PC-3 (cell line): ENCODE results near the gene POLD2. TPM values are rescaled to one million over a fixed set of nuclear protein-coding genes. Genes with fewer than 3 reads are reported as not detected.
A peak's percentile ranks its signal among the peaks of the same experiment; 100 is the strongest.

Experiments
- ATAC-seq: fragments of 200-7000 bp; cut with Tn5 transposase; 2 replicates; pipeline ENCODE4 v1.9.1; 2020; ENCODE audit warnings: mild to moderate bottlenecking, moderate library complexity
- BruUV-seq: library from RNA; stranded (reverse); fragments of 400-500 nt; replicated peaks from 2 replicates; lab custom pipeline; 2021; lab: Mats Ljungman, UMichigan
- CTCF ChIA-PET: fragments of 300-600 bp; sonication (Branson Sonifier 250); formaldehyde crosslinking; loops from one replicate; lab custom pipeline; 2022; ENCODE audit warnings: antibody characterized with exemption; lab: Charles Lee
- POLR2A ChIA-PET: fragments of 300-600 bp; sonication (Branson Sonifier 250); formaldehyde crosslinking; loops from one replicate; lab custom pipeline; 2022; ENCODE audit warnings: antibody characterized with exemption; ENCODE audit not compliant: unreplicated experiment; lab: Charles Lee
- DNase-seq: peaks from one replicate; pipeline ENCODE4 v3.0.0-alpha.2; 2015
- H2AFZ ChIP-seq: fragments of 300-600 bp; sonication (generic); 2 replicates; pipeline ENCODE4 v1.6.0; 2016; ENCODE audit warnings: antibody characterized with exemption, low read length
- H3F3A ChIP-seq: fragments of 300-600 bp; sonication (generic); one replicate; pipeline ENCODE4 v1.6.0; 2017; ENCODE audit warnings: antibody characterized with exemption, low read length, control low read depth, mild to moderate bottlenecking; ENCODE audit not compliant: unreplicated experiment
- H3K27ac ChIP-seq: fragments of 300-600 bp; sonication (generic); 2 replicates; pipeline ENCODE4 v1.5.1; 2016; ENCODE audit warnings: mild to moderate bottlenecking, low read length
- H3K27me3 ChIP-seq: fragments of 300-600 bp; sonication (generic); 2 replicates; pipeline ENCODE4 v1.6.1; 2016; ENCODE audit warnings: low read length, mixed read lengths
- H3K36me3 ChIP-seq: fragments of 300-600 bp; sonication (generic); 2 replicates; pipeline ENCODE4 v1.6.1; 2016; ENCODE audit warnings: low read depth, mixed run types, low read length, mixed read lengths
- H3K4me1 ChIP-seq: fragments of 300-600 bp; sonication (generic); 2 replicates; pipeline ENCODE4 v1.5.1; 2016; ENCODE audit warnings: low read length; ENCODE audit not compliant: insufficient read depth
- H3K4me2 ChIP-seq: fragments of 300-600 bp; sonication (generic); 2 replicates; pipeline ENCODE4 v1.6.0; 2016; ENCODE audit warnings: low read length
- H3K4me3 ChIP-seq: fragments of 300-600 bp; sonication (generic); 2 replicates; pipeline ENCODE4 v1.5.1; 2016; ENCODE audit warnings: mild to moderate bottlenecking, low read length, mixed read lengths
- H3K79me2 ChIP-seq: fragments of 300-600 bp; sonication (generic); 2 replicates; pipeline ENCODE4 v1.6.1; 2017; ENCODE audit warnings: low read length, mixed read lengths
- H3K9ac ChIP-seq: fragments of 300-600 bp; sonication (generic); 2 replicates; pipeline ENCODE4 v1.6.0; 2016; ENCODE audit warnings: mild to moderate bottlenecking, low read length
- H3K9me2 ChIP-seq: fragments of 300-600 bp; sonication (generic); replicated peaks from 2 replicates; pipeline ENCODE4 v1.6.1; 2016; ENCODE audit warnings: mixed run types, low read length, mixed read lengths
- H3K9me3 ChIP-seq: fragments of 300-600 bp; sonication (generic); 2 replicates; pipeline ENCODE4 v1.6.1; 2016; ENCODE audit warnings: low read length, mixed read lengths
- H4K20me1 ChIP-seq: fragments of 300-600 bp; sonication (generic); 2 replicates; pipeline ENCODE4 v1.6.1; 2016; ENCODE audit warnings: low read length, mixed read lengths
- EZH2 ChIP-seq: fragments of 300-600 bp; sonication (generic); IDR thresholded peaks from one replicate; pipeline ENCODE4 v1.6.1; 2017; ENCODE audit warnings: antibody characterized with exemption, mild to moderate bottlenecking, low read length; ENCODE audit not compliant: unreplicated experiment
- EZH2phosphoT487 ChIP-seq: fragments of 300-600 bp; sonication (generic); IDR thresholded peaks from 2 replicates; pipeline ENCODE4 v1.6.1; 2018; ENCODE audit warnings: mild to moderate bottlenecking, antibody characterized with exemption, low read length, borderline replicate concordance
- intact Hi-C: fragments of 100-400 bp; cut with micrococcal nuclease; formaldehyde crosslinking; loops from 2 replicates; pipeline ENCODE4 v1.9.0; 2023
- total RNA-seq: library from RNA; depleted of rRNA; stranded (reverse); fragments of >200 nt; gene quantifications from 2 replicates; pipeline ENCODE4 v1.2.3, GENCODE V29; 2014
- TF ChIP-seq, protein P1 (sequence below): fragments of 300-600 bp; sonication (generic); conservative IDR thresholded peaks from 2 replicates; pipeline ENCODE4 v1.5.1; 2017; ENCODE audit warnings: antibody characterized with exemption, low read depth, mild to moderate bottlenecking, low read length

POLD2 gene
- total RNA-seq, 1 experiment from 2014 or later, result 224 TPM

DNA sequence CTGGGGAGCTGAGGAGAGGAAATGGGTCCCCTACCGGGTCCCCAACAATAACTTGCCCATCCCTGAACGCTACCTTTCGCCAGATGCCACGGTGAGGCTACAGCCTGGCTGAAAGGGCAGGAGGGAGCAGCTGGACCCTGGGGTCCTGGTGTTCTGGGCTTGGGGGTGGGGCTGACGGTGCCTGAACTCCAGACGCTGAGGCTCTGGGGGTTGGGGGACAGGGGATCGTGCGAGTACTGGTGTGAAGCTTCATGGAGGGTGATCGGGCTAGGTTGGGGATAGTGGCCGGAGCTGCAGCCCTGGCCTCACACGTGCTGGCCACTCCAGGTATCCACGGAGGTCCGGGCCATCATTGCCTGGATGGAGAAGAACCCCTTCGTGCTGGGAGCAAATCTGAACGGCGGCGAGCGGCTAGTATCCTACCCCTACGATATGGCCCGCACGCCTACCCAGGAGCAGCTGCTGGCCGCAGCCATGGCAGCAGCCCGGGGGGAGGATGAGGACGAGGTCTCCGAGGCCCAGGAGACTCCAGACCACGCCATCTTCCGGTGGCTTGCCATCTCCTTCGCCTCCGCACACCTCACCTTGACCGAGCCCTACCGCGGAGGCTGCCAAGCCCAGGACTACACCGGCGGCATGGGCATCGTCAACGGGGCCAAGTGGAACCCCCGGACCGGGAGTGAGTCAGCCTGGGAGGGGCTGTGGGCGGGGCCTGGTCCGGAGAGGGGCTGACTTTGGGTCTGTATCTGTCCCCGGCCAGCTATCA, 10.9 kb downstream of the POLD2 start:
- BruUV-seq, result no TSS peak

DNA sequence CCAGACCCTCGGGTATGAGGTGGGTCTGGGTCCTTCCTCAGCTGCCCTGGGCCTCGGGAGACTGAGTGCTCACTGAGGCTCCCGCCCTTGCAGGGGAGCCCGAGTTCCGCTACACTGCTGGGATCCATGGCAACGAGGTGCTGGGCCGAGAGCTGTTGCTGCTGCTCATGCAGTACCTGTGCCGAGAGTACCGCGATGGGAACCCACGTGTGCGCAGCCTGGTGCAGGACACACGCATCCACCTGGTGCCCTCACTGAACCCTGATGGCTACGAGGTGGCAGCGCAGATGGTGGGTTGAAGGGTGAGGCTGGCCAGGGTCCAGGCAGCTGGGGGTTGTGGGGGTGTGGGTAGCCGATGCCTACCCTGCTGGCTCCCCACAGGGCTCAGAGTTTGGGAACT, 11.6 kb downstream of the POLD2 start:
- H3K9me3 ChIP-seq, result no peaks in the 10 kb centered on the region
- H3K27me3 ChIP-seq, result no peaks in the 10 kb centered on the region
- H4K20me1 ChIP-seq, result no peaks in the 10 kb centered on the region
- H3K9me2 ChIP-seq, result no peaks in the 10 kb centered on the region
- H3K79me2 ChIP-seq, result no peaks in the 10 kb centered on the region
- no peaks in the 10 kb centered on the region for H3F3A ChIP-seq
- BruUV-seq, result no TSS peak
- TF ChIP-seq, protein P1, sequence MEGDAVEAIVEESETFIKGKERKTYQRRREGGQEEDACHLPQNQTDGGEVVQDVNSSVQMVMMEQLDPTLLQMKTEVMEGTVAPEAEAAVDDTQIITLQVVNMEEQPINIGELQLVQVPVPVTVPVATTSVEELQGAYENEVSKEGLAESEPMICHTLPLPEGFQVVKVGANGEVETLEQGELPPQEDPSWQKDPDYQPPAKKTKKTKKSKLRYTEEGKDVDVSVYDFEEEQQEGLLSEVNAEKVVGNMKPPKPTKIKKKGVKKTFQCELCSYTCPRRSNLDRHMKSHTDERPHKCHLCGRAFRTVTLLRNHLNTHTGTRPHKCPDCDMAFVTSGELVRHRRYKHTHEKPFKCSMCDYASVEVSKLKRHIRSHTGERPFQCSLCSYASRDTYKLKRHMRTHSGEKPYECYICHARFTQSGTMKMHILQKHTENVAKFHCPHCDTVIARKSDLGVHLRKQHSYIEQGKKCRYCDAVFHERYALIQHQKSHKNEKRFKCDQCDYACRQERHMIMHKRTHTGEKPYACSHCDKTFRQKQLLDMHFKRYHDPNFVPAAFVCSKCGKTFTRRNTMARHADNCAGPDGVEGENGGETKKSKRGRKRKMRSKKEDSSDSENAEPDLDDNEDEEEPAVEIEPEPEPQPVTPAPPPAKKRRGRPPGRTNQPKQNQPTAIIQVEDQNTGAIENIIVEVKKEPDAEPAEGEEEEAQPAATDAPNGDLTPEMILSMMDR, result no peak
- TF ChIP-seq EZH2phosphoT487, result no peak
- H3K9ac ChIP-seq, result no peak overlapping the region
- ChIA-PET CTCF (no interaction called here), POLR2A (no interaction called here)
- H3K4me1 ChIP-seq, result no peaks in the 10 kb centered on the region
- H3K27ac ChIP-seq, result no peak overlapping the region
- DNase-seq, result no peak
- intact Hi-C loops, result no loop called here
- H3K4me2 ChIP-seq, result no peak overlapping the region
- H3K4me3 ChIP-seq, result no peak overlapping the region
- peak; percentile 7; the same call in 1 of the 2 replicates for ATAC-seq
- H3K36me3 ChIP-seq, result peaks cover 4% of the 10 kb centered on the region; the same call in 1 of the 2 replicates
- no peak overlapping the region for H2AFZ ChIP-seq

More for the DNA sequence above, 10.9 kb downstream of the POLD2 start:
- peaks cover 4% of the 10 kb centered on the region for H3K36me3 ChIP-seq
- H3F3A ChIP-seq, result no peaks in the 10 kb centered on the region
- TF ChIP-seq EZH2, result no peak
- TF ChIP-seq, protein P1, result no peak
- TF ChIP-seq EZH2phosphoT487, result no peak
- no peaks in the 10 kb centered on the region for H3K9me2 ChIP-seq
- ATAC-seq, result no peak
- ChIA-PET POLR2A (no interaction called here), CTCF (interaction anchor here (0.6 kb wide), 1 partner anchor 72 kb away, joined by 3 read pairs; no protein-coding TSS in a partner anchor)
- H3K4me3 ChIP-seq, result no peak overlapping the region
- H3K9ac ChIP-seq, result no peak overlapping the region
- H4K20me1 ChIP-seq, result no peaks in the 10 kb centered on the region
- H3K9me3 ChIP-seq, result no peaks in the 10 kb centered on the region
- intact Hi-C loops, result no loop called here
- H2AFZ ChIP-seq, result no peak overlapping the region
- no peaks in the 10 kb centered on the region for H3K27me3 ChIP-seq
- no peak overlapping the region for H3K4me2 ChIP-seq
- no peaks in the 10 kb centered on the region for H3K4me1 ChIP-seq
- H3K79me2 ChIP-seq, result no peaks in the 10 kb centered on the region
- no peak overlapping the region for H3K27ac ChIP-seq
- DNase-seq, result no peak
